Gastroesophageal sphincter (tissue), 3 donors: Measurements from ENCODE around the gene MAP7D2.

Source experiments
- POLR2AphosphoS5 ChIP-seq: sonication (generic); formaldehyde crosslinking; IDR thresholded peaks from one replicate; pipeline ENCODE4 v1.6.1; 2017; ENCODE audit warnings: antibody characterized with exemption
- TF ChIP-seq, protein P1 (sequence below), 4 experiments: fragments of 200-600 bp in 2 of 4; fragments of 450-650 bp in 2 of 4; sonication (generic) in 1 of 4; IDR thresholded peaks; one replicate each; pipeline ENCODE4 v1.5.1; 2017 to 2019; ENCODE audit warnings: antibody characterized with exemption in 4 of 4, mild to moderate bottlenecking in 2 of 4, moderate library complexity in 2 of 4

DNA sequence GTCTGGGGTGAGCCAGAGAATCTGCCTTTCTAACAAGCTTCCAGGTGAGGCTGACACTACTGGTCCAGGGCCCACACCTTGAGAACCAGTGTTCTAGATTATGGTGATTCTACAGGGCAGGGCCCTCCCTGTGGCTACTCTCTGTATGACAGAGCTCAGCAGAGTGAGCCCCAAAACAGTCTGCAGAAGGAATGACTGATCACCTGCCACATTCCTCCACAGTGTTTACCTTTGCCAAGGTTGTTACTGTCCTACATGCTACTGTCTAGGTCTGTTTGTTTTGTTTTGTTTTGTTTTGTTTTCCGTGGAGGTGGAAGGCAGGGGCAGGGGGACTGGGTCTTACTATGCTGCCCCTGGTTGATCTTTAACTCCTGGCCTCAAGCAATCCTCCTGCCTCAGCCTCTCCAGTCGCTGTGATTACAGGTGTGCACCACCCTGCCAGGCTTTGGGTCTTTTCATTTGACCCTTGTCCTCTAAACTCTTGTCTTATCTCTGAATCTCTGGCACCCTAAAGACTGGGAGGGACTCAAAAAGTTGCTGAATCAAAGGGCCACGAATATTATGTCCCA is 45.1 kb downstream of the MAP7D2 start:
- TF ChIP-seq POLR2AphosphoS5, result no peak
- TF ChIP-seq, protein P1, sequence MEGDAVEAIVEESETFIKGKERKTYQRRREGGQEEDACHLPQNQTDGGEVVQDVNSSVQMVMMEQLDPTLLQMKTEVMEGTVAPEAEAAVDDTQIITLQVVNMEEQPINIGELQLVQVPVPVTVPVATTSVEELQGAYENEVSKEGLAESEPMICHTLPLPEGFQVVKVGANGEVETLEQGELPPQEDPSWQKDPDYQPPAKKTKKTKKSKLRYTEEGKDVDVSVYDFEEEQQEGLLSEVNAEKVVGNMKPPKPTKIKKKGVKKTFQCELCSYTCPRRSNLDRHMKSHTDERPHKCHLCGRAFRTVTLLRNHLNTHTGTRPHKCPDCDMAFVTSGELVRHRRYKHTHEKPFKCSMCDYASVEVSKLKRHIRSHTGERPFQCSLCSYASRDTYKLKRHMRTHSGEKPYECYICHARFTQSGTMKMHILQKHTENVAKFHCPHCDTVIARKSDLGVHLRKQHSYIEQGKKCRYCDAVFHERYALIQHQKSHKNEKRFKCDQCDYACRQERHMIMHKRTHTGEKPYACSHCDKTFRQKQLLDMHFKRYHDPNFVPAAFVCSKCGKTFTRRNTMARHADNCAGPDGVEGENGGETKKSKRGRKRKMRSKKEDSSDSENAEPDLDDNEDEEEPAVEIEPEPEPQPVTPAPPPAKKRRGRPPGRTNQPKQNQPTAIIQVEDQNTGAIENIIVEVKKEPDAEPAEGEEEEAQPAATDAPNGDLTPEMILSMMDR (IDR thresholded peaks at IDR 0.05), result no peak
